T1000 (cell line): ENCODE measurements around the gene PDLIM5.
A peak's percentile ranks its signal among the peaks of the same experiment; 100 is the strongest.

Experiments
- DNase-seq: peaks from one replicate; lab custom pipeline; 2025; ENCODE audit warnings: mixed read lengths; lab: John Stamatoyannopoulos, UW

Gene PDLIM5

DNA sequence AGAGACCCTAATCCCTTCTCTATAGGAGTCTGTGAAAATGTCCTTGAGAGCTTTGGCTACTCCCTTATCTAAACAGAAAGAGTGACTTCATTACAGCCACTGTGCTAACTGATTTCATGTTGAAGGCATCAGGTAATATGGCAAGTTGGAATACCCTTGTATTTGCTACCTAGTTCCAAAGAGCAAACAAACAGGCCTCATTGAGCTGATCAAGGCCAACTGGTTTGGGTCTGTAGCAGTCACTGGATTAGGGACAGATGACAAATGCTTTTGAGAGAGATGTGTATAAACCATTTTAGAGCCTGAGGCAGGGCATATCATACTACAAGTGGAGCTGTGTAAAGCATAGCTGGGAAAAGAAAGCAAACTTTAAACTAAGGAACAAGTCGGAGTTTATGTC is 22.9 kb upstream of the PDLIM5 start:
- no peak for DNase-seq

GRCh38 chr4:94430406-94430805 is 21.3 kb upstream of the PDLIM5 start:
- no peak for DNase-seq

- no peak for DNase-seq
These were observed 20.4 kb upstream of the PDLIM5 start for GRCh38 chr4:94431388-94431787.

- DNase-seq, result no peak
These were observed 17.2 kb upstream of the PDLIM5 start for GRCh38 chr4:94434505-94434904.

DNA sequence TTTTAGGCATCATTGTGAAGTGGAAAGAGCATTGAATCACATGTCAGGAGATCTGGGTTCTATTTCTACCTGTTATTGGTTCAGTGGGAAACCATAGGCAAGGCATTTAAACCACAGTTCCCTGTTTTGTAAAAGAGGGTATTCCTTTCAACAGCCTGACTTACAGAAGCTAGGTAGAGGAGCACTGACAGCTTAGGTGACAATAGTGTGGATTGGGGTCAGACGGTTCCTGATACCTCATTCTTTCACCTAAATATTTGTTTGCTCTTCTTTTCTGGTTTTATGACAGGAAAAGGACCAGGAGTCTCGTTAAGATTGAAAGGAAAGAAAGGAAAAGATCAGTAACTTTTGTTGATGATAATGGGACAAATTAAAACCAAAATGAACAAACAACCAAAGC is 15.9 kb upstream of the PDLIM5 start:
- no peak for DNase-seq

GRCh38 chr4:94436512-94436911 is 15.2 kb upstream of the PDLIM5 start:
- no peak for DNase-seq

GRCh38 chr4:94439606-94440005 is 12.1 kb upstream of the PDLIM5 start:
- DNase-seq, result no peak

- no peak for DNase-seq
These were observed 9.9 kb upstream of the PDLIM5 start for GRCh38 chr4:94441838-94442237.

DNA sequence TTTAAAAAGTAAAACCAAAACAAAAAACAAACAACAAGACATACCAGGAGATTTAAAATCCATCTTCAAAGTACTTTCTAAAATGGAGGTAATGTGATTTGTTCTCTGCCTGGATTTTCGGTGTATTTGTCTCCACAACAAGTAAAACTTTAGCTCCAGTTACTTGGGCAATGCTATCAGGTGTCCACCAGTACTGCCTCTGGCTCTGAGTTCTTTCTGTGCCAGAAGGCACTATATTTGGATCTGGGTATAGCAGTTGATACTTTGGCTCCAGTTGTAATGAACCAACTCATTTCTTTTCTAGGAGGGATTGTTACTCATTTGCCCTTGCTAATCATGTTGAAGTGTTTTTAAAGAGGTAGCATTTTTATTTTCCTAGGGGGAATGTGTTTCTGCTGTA is 9.5 kb upstream of the PDLIM5 start:
- no peak for DNase-seq

DNA sequence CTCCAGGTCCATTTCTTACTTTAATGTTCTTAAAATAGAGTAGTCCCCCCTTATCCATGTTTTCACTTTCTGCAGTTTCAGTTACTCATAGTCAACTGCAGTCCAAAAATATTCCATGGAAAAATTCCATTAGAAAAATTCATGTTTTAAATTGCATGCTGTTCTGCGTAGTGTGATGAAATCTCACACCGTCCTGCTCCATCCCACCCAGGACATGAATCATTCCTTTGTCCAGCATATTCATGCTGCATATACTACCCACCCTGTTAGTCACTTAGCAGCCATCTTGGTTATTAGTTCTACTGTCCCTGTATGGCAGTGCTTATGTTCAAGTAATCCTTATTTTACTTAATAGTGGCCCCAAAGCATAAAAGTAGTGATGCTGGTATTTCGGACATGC is 5.4 kb upstream of the PDLIM5 start:
- DNase-seq, result no peak

GRCh38 chr4:94447754-94448411 is 3.9 kb upstream of the PDLIM5 start:
- no peak for DNase-seq

- no peak for DNase-seq
These were observed 2.8 kb upstream of the PDLIM5 start for GRCh38 chr4:94448815-94449375.

GRCh38 chr4:94451051-94451694 is 569 bp upstream of the PDLIM5 start:
- no peak for DNase-seq

GRCh38 chr4:94452476-94453371 is 982 bp downstream of the PDLIM5 start:
- peak; percentile 22 for DNase-seq

DNA sequence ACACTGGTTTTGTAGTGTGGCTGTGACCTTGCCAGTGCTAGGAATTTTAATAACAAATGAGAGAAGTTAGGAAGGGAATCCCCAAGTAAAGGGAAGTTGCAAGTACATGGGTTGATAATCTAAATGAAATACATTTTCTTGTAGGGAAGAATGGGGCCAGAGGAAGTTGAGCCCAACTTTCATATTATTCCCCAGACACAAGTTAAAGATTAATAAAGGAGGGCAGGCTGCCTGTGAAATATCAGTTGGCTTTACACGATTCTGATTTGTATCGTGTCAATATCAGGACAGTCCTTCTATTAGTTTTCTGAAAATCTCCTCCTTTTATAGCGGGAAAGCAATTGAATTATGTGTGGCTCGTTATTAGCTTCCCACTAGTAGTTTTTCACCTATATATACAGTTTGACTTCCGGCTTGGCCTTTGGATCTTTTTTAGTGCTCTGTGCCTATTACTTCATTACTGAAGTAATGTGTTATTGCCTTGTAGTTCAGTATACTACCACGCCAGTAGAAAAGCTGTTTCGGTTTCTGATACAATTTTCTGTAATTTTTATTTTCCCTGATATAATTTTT is 1.7 kb downstream of the PDLIM5 start:
- no peak for DNase-seq

DNA sequence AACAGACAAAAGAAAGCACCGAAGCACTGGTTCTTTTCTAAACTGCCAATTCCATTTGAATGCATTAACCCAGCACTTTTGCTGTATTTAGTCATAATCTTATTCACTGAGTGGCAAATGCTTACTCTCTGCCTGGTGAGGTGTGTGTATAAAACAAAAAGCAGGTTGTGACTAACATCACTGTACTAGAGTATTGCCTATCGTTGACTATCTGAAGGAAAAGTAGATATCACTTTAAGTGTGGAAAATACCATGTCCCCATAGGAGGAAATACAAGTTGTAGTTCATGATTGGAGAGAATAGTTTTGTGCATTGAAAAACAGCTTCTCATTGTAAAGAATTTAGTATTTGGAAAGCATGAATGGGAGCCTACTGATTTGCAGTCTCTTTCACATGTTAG is 2.7 kb downstream of the PDLIM5 start:
- DNase-seq, result no peak

DNA sequence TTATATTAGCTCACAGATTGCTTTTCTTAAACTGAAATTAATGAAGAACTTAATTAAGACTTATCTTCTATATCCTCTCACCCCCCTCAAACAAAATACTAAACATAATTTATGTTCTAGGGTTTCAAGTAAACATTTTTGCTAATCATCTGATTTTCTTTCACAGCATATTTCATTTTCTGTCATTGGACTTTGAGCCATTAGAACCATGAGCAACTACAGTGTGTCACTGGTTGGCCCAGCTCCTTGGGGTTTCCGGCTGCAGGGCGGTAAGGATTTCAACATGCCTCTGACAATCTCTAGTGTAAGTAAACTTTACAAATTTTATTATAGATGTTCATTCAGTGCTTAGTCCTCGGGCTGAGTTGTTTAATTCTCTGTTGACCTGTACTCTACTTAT is 3.3 kb downstream of the PDLIM5 start:
- no peak for DNase-seq

DNA sequence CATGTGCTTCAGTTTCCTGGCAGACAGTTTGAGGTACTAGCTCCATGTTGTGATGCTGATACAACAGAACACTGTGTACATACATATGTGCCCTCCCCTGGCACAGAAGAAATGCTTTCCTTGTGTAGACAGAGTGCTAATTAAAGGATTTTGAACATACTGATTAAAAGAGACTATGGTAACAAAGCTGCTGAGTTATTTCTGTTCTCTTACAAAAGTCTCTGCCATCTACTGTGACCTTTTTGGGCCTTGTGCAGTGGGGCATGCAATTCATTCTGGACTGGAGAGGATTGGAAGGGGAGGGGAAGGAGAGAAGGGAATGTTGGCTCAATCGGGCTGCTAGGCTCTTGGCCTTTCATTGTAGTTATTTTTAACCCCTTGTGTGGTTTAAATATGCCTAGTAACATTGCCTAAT is 6.0 kb downstream of the PDLIM5 start:
- DNase-seq, result no peak

DNA sequence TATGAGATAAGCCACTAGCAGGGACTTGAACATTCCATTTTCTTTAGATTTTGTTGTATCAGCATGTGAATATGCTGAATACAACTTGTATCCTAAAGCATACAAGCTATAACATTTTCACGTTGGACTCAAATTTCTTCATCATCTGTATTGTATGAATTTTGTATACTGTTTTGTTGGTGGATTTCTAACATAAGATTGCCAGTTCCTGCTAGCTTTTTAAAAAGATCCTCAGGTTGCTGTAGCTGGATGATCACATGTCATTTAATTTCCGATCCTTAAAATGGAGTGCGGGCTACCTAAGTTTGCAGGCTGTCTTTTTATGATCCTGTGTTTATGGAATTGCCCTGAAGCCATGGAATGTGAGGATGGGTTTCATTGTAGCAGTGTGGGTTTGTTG is 6.9 kb downstream of the PDLIM5 start:
- DNase-seq, result no peak

GRCh38 chr4:94459462-94460161 is 7.9 kb downstream of the PDLIM5 start:
- no peak for DNase-seq

GRCh38 chr4:94461506-94461905 is 9.8 kb downstream of the PDLIM5 start:
- DNase-seq, result no peak

- DNase-seq, result no peak
These were observed 10.8 kb downstream of the PDLIM5 start for GRCh38 chr4:94462572-94462971.
